Measurements from ENCODE around the gene BCLAF1. TPM values are rescaled to one million over a fixed set of nuclear protein-coding genes. Genes with fewer than 3 reads are reported as not detected.

The BCLAF1 gene, protein sequence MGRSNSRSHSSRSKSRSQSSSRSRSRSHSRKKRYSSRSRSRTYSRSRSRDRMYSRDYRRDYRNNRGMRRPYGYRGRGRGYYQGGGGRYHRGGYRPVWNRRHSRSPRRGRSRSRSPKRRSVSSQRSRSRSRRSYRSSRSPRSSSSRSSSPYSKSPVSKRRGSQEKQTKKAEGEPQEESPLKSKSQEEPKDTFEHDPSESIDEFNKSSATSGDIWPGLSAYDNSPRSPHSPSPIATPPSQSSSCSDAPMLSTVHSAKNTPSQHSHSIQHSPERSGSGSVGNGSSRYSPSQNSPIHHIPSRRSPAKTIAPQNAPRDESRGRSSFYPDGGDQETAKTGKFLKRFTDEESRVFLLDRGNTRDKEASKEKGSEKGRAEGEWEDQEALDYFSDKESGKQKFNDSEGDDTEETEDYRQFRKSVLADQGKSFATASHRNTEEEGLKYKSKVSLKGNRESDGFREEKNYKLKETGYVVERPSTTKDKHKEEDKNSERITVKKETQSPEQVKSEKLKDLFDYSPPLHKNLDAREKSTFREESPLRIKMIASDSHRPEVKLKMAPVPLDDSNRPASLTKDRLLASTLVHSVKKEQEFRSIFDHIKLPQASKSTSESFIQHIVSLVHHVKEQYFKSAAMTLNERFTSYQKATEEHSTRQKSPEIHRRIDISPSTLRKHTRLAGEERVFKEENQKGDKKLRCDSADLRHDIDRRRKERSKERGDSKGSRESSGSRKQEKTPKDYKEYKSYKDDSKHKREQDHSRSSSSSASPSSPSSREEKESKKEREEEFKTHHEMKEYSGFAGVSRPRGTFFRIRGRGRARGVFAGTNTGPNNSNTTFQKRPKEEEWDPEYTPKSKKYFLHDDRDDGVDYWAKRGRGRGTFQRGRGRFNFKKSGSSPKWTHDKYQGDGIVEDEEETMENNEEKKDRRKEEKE
- 111 and 147 TPM in 2 replicates for total RNA-seq

DNA sequence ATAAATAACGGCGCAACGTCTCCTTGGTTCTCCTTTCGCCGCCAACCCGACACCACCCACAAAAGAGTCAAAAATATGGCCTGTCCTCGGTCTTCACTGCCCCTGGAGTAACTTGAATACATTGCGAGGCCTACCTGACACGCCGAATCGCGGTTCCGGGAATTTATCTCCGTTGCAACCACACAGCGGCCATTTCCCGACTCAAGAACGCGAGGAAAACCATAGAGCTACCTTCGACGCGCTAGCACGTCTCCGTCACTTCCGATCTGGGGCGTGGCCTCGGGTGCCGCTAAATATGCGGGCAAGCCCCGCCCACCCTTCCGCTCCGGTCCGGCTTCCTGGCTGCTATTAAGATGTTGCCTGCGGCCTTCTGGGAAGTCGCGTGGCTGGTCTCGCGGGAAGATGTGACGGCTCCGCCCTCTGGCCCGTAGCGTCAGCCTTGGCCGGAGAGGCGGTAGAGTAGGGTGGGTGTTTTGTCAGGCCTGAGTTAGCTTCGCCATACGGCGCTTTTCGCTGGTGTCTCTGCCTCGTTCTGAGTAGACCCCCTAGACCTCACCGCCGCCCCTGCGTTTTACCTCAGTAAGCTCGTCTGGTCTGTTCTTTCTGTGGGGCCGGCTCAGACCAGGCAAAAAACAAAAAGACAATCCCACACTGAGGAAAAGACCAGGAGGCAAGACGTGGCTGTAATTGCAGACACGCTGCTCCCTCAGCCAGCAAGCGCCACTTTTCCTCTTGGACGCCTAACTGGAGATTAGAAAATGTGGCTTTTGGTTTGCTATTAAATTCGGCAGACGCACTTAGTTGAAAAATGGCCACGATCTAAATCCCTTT lies at the start of gene BCLAF1:
Gene BCLAF1, minus strand, starts transcription at position 268 of the 831 bp plus-strand sequence. CDS start 9,980 bp downstream, outside the sequence.

DNA sequence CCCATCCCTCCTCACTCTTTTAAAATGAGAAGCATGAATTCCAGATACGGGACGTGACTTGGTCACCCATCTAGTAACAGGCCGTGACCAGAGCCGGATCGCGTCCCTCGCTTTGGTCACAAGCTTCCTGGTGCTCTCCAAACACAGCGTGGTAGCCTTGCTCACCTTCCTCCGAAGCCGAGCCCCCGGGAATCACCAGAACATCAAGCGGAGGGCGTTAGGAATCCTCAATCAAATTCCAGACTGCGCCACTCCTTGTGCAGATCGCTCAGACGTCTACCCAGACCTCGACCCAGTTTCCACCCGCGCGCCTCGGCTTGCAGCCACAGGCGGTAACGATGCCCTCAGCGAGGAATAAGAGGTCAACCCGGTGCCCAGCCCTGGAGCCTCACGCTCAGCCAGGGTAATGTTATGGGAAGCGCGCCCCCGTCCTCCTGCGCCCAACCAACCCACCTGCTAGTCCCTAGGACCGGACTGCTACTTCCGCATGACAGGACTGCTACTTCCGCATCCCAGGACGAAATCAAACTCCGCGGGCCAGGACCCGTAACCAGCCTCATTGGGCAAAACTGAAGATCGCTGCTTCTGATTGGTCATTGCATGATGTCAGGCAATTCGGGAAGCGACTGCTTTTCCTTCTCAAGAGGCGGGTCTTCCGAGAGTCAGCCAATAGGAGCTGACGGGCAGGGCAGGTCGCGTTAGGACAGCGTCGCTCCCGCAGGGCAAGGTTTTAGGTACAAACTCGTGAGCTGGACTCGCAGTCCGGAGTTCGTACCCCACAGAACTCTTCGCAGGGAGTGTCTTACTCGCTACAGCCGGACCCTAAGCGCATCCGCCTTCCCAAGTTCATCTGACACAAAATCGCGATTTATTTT lies 39.6 kb downstream of the BCLAF1 start, which contains the start of gene MTFR2:
Gene MTFR2, minus strand, starts transcription at position 501 of the 875 bp plus-strand sequence. CDS start 1,212 bp downstream, outside the sequence.

Small RNA genes within 50 kb of the gene (small RNA-seq; reads per million reads assigned to genes)
- gene AL023284.1 (ENCODE audit: low replicate concordance) = not detected

Other genes starting within 250 kb of the BCLAF1 start
- gene MTFR2, start 39.5 kb downstream of the BCLAF1 start, total RNA-seq = 0.22 and 12.0 TPM in 2 replicates

All from placental pericyte (primary cell).